HepG2 (cell line): ENCODE data around the gene PPARA. TPM values are rescaled to one million over a fixed set of nuclear protein-coding genes. Genes with fewer than 3 reads are reported as not detected.

Source experiments
- BCLAF1 ChIP-seq: fragments of 450-650 bp; IDR thresholded peaks from 2 replicates; pipeline ENCODE4 v1.6.1; 2017; ENCODE audit warnings: mild to moderate bottlenecking
- CBFB ChIP-seq: sonication (generic); formaldehyde crosslinking; IDR thresholded peaks from 2 replicates; pipeline ENCODE4 v1.4.0; 2020; ENCODE audit warnings: missing genetic modification reagents
- DNMT3B ChIP-seq: conservative IDR thresholded peaks from 2 replicates; pipeline ENCODE4 v1.6.1; 2016; ENCODE audit warnings: missing biosample characterization, control low read depth
- DPF2 ChIP-seq: sonication (generic); formaldehyde crosslinking; IDR thresholded peaks from 2 replicates; pipeline ENCODE4 v1.4.0; 2020; ENCODE audit warnings: mild to moderate bottlenecking, low read depth, missing genetic modification reagents, borderline replicate concordance
- ETV5 ChIP-seq: IDR thresholded peaks from 2 replicates; pipeline ENCODE4 v1.6.1; 2018; ENCODE audit warnings: missing biosample characterization, missing genetic modification reagents, inconsistent platforms, borderline replicate concordance
- HNRNPUL1 ChIP-seq: fragments of 200-400 bp; formaldehyde crosslinking; IDR thresholded peaks from 2 replicates; pipeline ENCODE4 v1.6.1; 2017; ENCODE audit warnings: low read depth, mild to moderate bottlenecking, low read length, moderate library complexity
- MLXIP ChIP-seq: sonication (generic); formaldehyde crosslinking; IDR thresholded peaks from 2 replicates; pipeline ENCODE4 v1.9.0; 2021; ENCODE audit warnings: missing genetic modification reagents, borderline replicate concordance
- MTF1 ChIP-seq: sonication (generic); formaldehyde crosslinking; IDR thresholded peaks from 2 replicates; pipeline ENCODE4 v1.5.0; 2020; ENCODE audit warnings: missing genetic modification reagents
- NBN ChIP-seq: fragments of 450-650 bp; conservative IDR thresholded peaks from 2 replicates; pipeline ENCODE4 v1.6.1; 2017
- PHF20 ChIP-seq: sonication (generic); formaldehyde crosslinking; IDR thresholded peaks from 2 replicates; pipeline ENCODE4 v1.5.0; 2020; ENCODE audit warnings: mild to moderate bottlenecking, missing genetic modification reagents
- RBAK ChIP-seq: sonication (generic); formaldehyde crosslinking; IDR thresholded peaks from 2 replicates; pipeline ENCODE4 v1.5.1; 2020; ENCODE audit warnings: mild to moderate bottlenecking, missing genetic modification reagents
- STAG1 ChIP-seq: sonication (generic); formaldehyde crosslinking; IDR thresholded peaks from 2 replicates; pipeline ENCODE4 v1.4.0; 2020; ENCODE audit warnings: missing genetic modification reagents
- TFDP2 ChIP-seq: sonication (generic); formaldehyde crosslinking; IDR thresholded peaks from 2 replicates; pipeline ENCODE4 v1.4.0; 2020; ENCODE audit warnings: missing genetic modification reagents
- TOE1 ChIP-seq: sonication (generic); formaldehyde crosslinking; IDR thresholded peaks from 2 replicates; pipeline ENCODE4 v1.4.0; 2020; ENCODE audit warnings: mild to moderate bottlenecking, missing genetic modification reagents
- YEATS4 ChIP-seq: sonication (generic); formaldehyde crosslinking; IDR thresholded peaks from 2 replicates; pipeline ENCODE4 v1.4.0; 2020; ENCODE audit warnings: missing genetic modification reagents, borderline replicate concordance
- ZBTB38 ChIP-seq: sonication (generic); formaldehyde crosslinking; IDR thresholded peaks from 2 replicates; pipeline ENCODE4 v1.5.1; 2020; ENCODE audit warnings: mild to moderate bottlenecking, missing genetic modification reagents
- ZNF326 ChIP-seq: sonication (generic); formaldehyde crosslinking; IDR thresholded peaks from 2 replicates; pipeline ENCODE4 v1.4.0; 2020; ENCODE audit warnings: missing genetic modification reagents, borderline replicate concordance
- ZNF343 ChIP-seq: sonication (generic); formaldehyde crosslinking; IDR thresholded peaks from 2 replicates; pipeline ENCODE4 v1.4.0; 2020; ENCODE audit warnings: mild to moderate bottlenecking, missing genetic modification reagents
- ZNF350 ChIP-seq: sonication (generic); formaldehyde crosslinking; IDR thresholded peaks from 2 replicates; pipeline ENCODE4 v1.4.0; 2020; ENCODE audit warnings: mild to moderate bottlenecking, low read depth, missing genetic modification reagents, borderline replicate concordance
- ZNF44 ChIP-seq: sonication (generic); formaldehyde crosslinking; IDR thresholded peaks from 2 replicates; pipeline ENCODE4 v1.5.1; 2020; ENCODE audit warnings: mild to moderate bottlenecking, missing genetic modification reagents
- ZNF552 ChIP-seq: sonication (generic); formaldehyde crosslinking; IDR thresholded peaks from 2 replicates; pipeline ENCODE4 v1.9.0; 2022; ENCODE audit warnings: missing genetic modification reagents, mild to moderate bottlenecking, borderline replicate concordance
- ZNF556 ChIP-seq: sonication (generic); formaldehyde crosslinking; IDR thresholded peaks from 2 replicates; pipeline ENCODE4 v1.4.0; 2020; ENCODE audit warnings: mild to moderate bottlenecking, missing genetic modification reagents, borderline replicate concordance
- ZNF619 ChIP-seq: sonication (generic); formaldehyde crosslinking; IDR thresholded peaks from 2 replicates; pipeline ENCODE4 v1.4.0; 2020; ENCODE audit warnings: mild to moderate bottlenecking, missing genetic modification reagents
- ZNF841 ChIP-seq: sonication (generic); formaldehyde crosslinking; IDR thresholded peaks from 2 replicates; pipeline ENCODE4 v1.8.1; 2023; ENCODE audit warnings: missing genetic modification reagents, borderline replicate concordance
- polyA plus RNA-seq, 8 experiments: library from polyadenylated mRNA; depleted of rRNA in 3 of 8; stranded (reverse) in 7 of 8; unstranded in 1 of 8; fragments of >200 nt; fragmentation: Illumina TruSeq in 4 of 8; extraction: Trizol in 4 of 8; gene quantifications; 2 replicates each; pipeline versions ENCODE4 v1.2.1 to v1.2.3, GENCODE V29; 2011 to 2016; ENCODE audit warnings: low read depth in 4 of 8, missing spikeins in 1 of 8, mixed read lengths in 1 of 8; ENCODE audit not compliant: insufficient read depth in 1 of 8
- total RNA-seq, 5 experiments: library from RNA; depleted of rRNA; stranded (reverse); fragments of >200 nt; fragmentation: Illumina TruSeq; extraction: Trizol; gene quantifications; 2 replicates each; pipeline ENCODE4 v1.2.3, GENCODE V29; 2016; ENCODE audit warnings: low read depth in 1 of 5
- TF ChIP-seq, protein P1 (sequence below): sonication (generic); formaldehyde crosslinking; IDR thresholded peaks from 2 replicates; pipeline ENCODE4 v1.4.0; 2020; ENCODE audit warnings: mild to moderate bottlenecking, missing genetic modification reagents

The PPARA gene
- total and polyA plus RNA-seq, 2 of the 13 experiments (the other 11 are each of a cell fraction or from before 2014, with no cell fraction given) = 18.2 to 24.7 TPM

GRCh38 chr22:46139895-46140350 is 10.4 kb upstream of the PPARA start (continued):
- TF ChIP-seq BCLAF1 = no peak
- TF ChIP-seq NBN = no peak
- TF ChIP-seq, protein P1, sequence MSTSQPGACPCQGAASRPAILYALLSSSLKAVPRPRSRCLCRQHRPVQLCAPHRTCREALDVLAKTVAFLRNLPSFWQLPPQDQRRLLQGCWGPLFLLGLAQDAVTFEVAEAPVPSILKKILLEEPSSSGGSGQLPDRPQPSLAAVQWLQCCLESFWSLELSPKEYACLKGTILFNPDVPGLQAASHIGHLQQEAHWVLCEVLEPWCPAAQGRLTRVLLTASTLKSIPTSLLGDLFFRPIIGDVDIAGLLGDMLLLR = no peak
- TF ChIP-seq ZNF841 (CRISPR knock-in tag) = no peak
- TF ChIP-seq MTF1 (CRISPR knock-in tag) = no peak
- no peak for TF ChIP-seq RBAK (CRISPR knock-in tag)
- TF ChIP-seq TFDP2 (CRISPR knock-in tag) = peak; percentile 51; the same call in 1 of the 2 replicates
- no peak for TF ChIP-seq ZNF556 (CRISPR knock-in tag)
- no peak for TF ChIP-seq ETV5
- no peak for TF ChIP-seq HNRNPUL1
- TF ChIP-seq STAG1 (CRISPR knock-in tag) = no peak
- TF ChIP-seq PHF20 (CRISPR knock-in tag) = peak; percentile 53; the same call in 1 of the 2 replicates
- no peak for TF ChIP-seq ZNF350 (CRISPR knock-in tag)
- 0 out of 2 replicates have a peak, but pooled peaks have one; percentile 18 for TF ChIP-seq DPF2 (CRISPR knock-in tag)
- no peak for TF ChIP-seq ZNF44 (CRISPR knock-in tag)
- no peak for TF ChIP-seq MLXIP
- TF ChIP-seq ZNF552 = no peak
- TF ChIP-seq CBFB (CRISPR knock-in tag) = 0 out of 2 replicates have a peak, but pooled peaks have one; percentile 18
- TF ChIP-seq ZNF326 (CRISPR knock-in tag) = no peak
- no peak for TF ChIP-seq TOE1 (CRISPR knock-in tag)
- TF ChIP-seq ZBTB38 (CRISPR knock-in tag) = peak; percentile 54; the same call in 1 of the 2 replicates
- no peak; the same call in 1 of the 2 replicates for TF ChIP-seq DNMT3B (CRISPR knock-in tag)
- peak; percentile 26; the same call in 1 of the 2 replicates for TF ChIP-seq YEATS4
- no peak for TF ChIP-seq ZNF343 (CRISPR knock-in tag)
- TF ChIP-seq ZNF619 (CRISPR knock-in tag) = no peak
